SU-DHL-6 (cell line): ENCODE results near the gene RPL9.

Experiments used
- H2AFZ ChIP-seq: fragments of 200-600 bp; sonication (generic); 2 replicates; pipeline ENCODE4 v1.6.1; 2014; ENCODE audit warnings: low read depth, mild to moderate bottlenecking, moderate library complexity, mixed read lengths, antibody characterized with exemption, low read length; ENCODE audit not compliant: severe bottlenecking
- H3F3A ChIP-seq: fragments of 200-600 bp; shearing (Covaris generic); 2 replicates; pipeline ENCODE4 v1.6.0; 2016; ENCODE audit warnings: antibody characterized with exemption, mild to moderate bottlenecking; ENCODE audit not compliant: insufficient read depth
- H3K27ac ChIP-seq: fragments of 200-600 bp; sonication (generic); 2 replicates; pipeline ENCODE4 v1.5.1; 2016; ENCODE audit warnings: low read depth, mild to moderate bottlenecking, low read length, moderate library complexity, mixed read lengths
- H3K27me3 ChIP-seq: fragments of 200-600 bp; sonication (generic), shearing (Covaris generic); 2 replicates; pipeline ENCODE4 v1.6.0; 2014; ENCODE audit warnings: mild to moderate bottlenecking, low read length
- H3K36me3 ChIP-seq: fragments of 200-600 bp; sonication (generic); 2 replicates; pipeline ENCODE4 v1.6.1; 2014; ENCODE audit warnings: mild to moderate bottlenecking, low read length, mixed read lengths
- H3K4me2 ChIP-seq: fragments of 300-600, 200-600 bp; shearing (Covaris generic), sonication (generic); 2 replicates; pipeline ENCODE4 v1.6.0; 2014; ENCODE audit warnings: low read length, low read depth, mild to moderate bottlenecking; ENCODE audit not compliant: poor library complexity, severe bottlenecking
- H3K4me3 ChIP-seq: fragments of 200-600 bp; sonication (generic); 2 replicates; pipeline ENCODE4 v1.5.1; 2014; ENCODE audit warnings: antibody characterized with exemption, low read length, mild to moderate bottlenecking, mixed read lengths; ENCODE audit not compliant: insufficient read depth, poor library complexity, severe bottlenecking
- H3K79me2 ChIP-seq: fragments of 200-600 bp; sonication (generic); 2 replicates; pipeline ENCODE4 v1.6.1; 2014; ENCODE audit warnings: mild to moderate bottlenecking, low read length, moderate library complexity; ENCODE audit not compliant: insufficient read depth
- H3K9ac ChIP-seq: fragments of 200-600 bp; sonication (generic); 2 replicates; pipeline ENCODE4 v1.7.0; 2014; ENCODE audit warnings: mild to moderate bottlenecking, low read length
- H3K9me2 ChIP-seq: fragments of 200-600 bp; sonication (generic); replicated peaks from 2 replicates; pipeline ENCODE4 v1.6.1; 2014; ENCODE audit warnings: low read length; ENCODE audit not compliant: insufficient read depth
- H3K9me3 ChIP-seq: fragments of 200-600 bp; sonication (generic); 2 replicates; pipeline ENCODE4 v1.6.1; 2014; ENCODE audit warnings: low read length, mixed read lengths; ENCODE audit not compliant: insufficient read depth
- H4K20me1 ChIP-seq: fragments of 200-600 bp; sonication (generic); 2 replicates; pipeline ENCODE4 v1.6.1; 2014; ENCODE audit warnings: low read depth, mild to moderate bottlenecking, antibody characterized with exemption, low read length, moderate library complexity, mixed read lengths
- CTCF ChIP-seq: fragments of 200-600 bp; sonication (generic); IDR thresholded peaks from one replicate; pipeline ENCODE4 v1.5.1; 2017; ENCODE audit warnings: antibody characterized with exemption, mild to moderate bottlenecking, low read length, moderate library complexity; ENCODE audit not compliant: insufficient read depth, poor library complexity, severe bottlenecking
- EZH2phosphoT487 ChIP-seq: fragments of 200-600 bp; sonication (generic), shearing (Covaris generic); conservative IDR thresholded peaks from 2 replicates; pipeline ENCODE4 v1.6.1; 2018; ENCODE audit warnings: mild to moderate bottlenecking, antibody characterized with exemption, low read length, moderate library complexity, mixed read lengths

RPL9 gene

GRCh38 chr4:39480251-39480650 lies 21.5 kb upstream of the RPL9 start:
- Histone ChIP-seq H2AFZ (no peak overlapping the region), H3K27ac (no peak overlapping the region), H3K4me3 (no peak overlapping the region), H3K9me2 (no peaks in the 10 kb centered on the region), H3K9me3 (no peaks in the 10 kb centered on the region), H3F3A (no peaks in the 10 kb centered on the region), H3K4me2 (no peak overlapping the region), H4K20me1 (no peaks in the 10 kb centered on the region), H3K79me2 (no peaks in the 10 kb centered on the region), H3K9ac (no peak overlapping the region), H3K27me3 (no peaks in the 10 kb centered on the region), H3K36me3 (no peaks in the 10 kb centered on the region)
- TF ChIP-seq CTCF (no peak), EZH2phosphoT487 (no peak)

DNA sequence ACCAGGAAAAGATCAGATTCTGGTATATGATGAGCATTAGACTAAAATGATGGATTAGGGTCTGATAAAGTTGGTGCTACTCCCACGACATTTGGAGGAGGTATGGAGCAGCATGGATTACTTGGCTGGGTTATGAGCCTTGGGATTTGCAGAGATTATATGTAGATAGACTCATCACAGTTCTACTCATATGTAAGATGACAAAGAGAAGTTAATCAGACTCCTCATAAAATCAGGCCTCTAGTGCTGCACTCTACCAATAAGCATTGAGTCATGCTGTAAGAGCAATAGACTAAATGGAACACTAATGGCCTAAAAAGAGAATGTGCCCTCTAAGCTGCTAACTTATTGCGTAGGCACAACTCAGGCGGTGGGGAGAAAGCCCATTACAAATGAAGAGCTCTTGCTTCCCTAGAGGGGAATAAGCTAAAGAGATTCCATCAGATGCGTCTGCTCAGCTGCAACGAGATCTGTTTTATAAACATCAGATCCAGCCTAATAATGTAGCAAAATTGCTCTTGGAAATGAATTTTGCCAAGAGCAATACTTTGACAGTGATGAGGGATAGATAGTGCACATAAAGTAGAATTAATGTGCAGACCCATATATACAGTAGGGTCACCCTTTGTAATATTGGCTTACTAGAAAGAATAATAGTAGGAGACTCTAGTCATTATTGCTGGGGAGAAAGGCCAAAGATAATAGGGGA lies 17.6 kb upstream of the RPL9 start:
- no peaks in the 10 kb centered on the region for H4K20me1 ChIP-seq
- H3K36me3 ChIP-seq = 0 out of 2 replicates have a peak, but pooled peaks cover 5% of the 10 kb centered on the region
- H3K4me2 ChIP-seq = no peak overlapping the region
- H3K79me2 ChIP-seq = no peaks in the 10 kb centered on the region
- H3K9me3 ChIP-seq = no peaks in the 10 kb centered on the region
- H3K27me3 ChIP-seq = no peaks in the 10 kb centered on the region
- H3K4me3 ChIP-seq = no peak overlapping the region
- H2AFZ ChIP-seq = no peak overlapping the region
- no peaks in the 10 kb centered on the region for H3K9me2 ChIP-seq
- TF ChIP-seq EZH2phosphoT487 (no peak), CTCF (no peak)
- no peak overlapping the region for H3K9ac ChIP-seq
- no peak overlapping the region for H3K27ac ChIP-seq
- no peaks in the 10 kb centered on the region for H3F3A ChIP-seq

DNA sequence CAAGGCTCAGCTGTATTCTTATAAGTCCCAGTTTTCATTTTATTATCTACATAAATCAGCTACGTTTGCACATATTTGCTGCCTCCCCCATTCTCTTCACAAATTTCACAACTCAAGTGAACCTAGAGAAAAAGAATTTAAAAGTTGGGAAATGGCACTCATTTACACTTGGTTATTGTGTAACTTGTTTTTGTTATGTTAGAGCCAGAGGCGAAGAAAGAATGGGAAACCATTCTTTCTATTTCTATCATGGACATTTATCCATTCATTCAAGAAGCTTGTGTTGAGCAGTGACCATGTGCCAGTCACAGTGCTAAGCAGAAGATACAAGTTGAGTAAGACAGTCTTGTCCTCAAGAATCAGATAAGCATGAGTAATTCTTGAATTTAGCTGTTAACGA lies 13.7 kb upstream of the RPL9 start:
- Histone ChIP-seq H3K9ac (no peak overlapping the region), H3F3A (peaks cover 8% of the 10 kb centered on the region), H3K79me2 (no peaks in the 10 kb centered on the region), H3K4me2 (no peak overlapping the region), H3K27ac (no peak overlapping the region), H2AFZ (no peak overlapping the region), H3K9me3 (no peaks in the 10 kb centered on the region), H4K20me1 (no peaks in the 10 kb centered on the region), H3K27me3 (no peaks in the 10 kb centered on the region), H3K36me3 (0 out of 2 replicates have a peak, but pooled peaks cover 7% of the 10 kb centered on the region), H3K9me2 (no peaks in the 10 kb centered on the region), H3K4me3 (no peak overlapping the region)
- no peak for TF ChIP-seq CTCF
- TF ChIP-seq EZH2phosphoT487 = no peak
